ENCODE measurements around the gene KIAA1671. TPM values are rescaled to one million over a fixed set of nuclear protein-coding genes. Genes with fewer than 3 reads are reported as not detected.
A peak's percentile ranks its signal among the peaks of the same experiment; 100 is the strongest.

The KIAA1671 gene
- total RNA-seq, 1 donor from 2014 or later, result 14.5 TPM

- peaks cover 6% of the 10 kb centered on the region for H3K4me1 Mint-ChIP-seq
- DNase-seq (ENCODE audit: low read depth, low spot score), result no peak
- H3K9me3 Mint-ChIP-seq, result no peaks in the 10 kb centered on the region
- no peaks in the 10 kb centered on the region for H3K27me3 Mint-ChIP-seq (ENCODE audit: low read depth)
- peak overlapping the region; percentile 63 for H3K27ac Mint-ChIP-seq (ENCODE audit: unreplicated experiment)
- TF ChIP-seq CTCF (conservative IDR thresholded peaks at IDR 0.05), result no peak
- H3K36me3 Mint-ChIP-seq (ENCODE audit: low read depth), result no peaks in the 10 kb centered on the region
- no peak overlapping the region for H3K4me3 Mint-ChIP-seq
Measured at GRCh38 chr22:25064894-25065560, 112.5 kb downstream of the KIAA1671 start.

- no peak for TF ChIP-seq CTCF (conservative IDR thresholded peaks at IDR 0.05)
- H3K9me3 Mint-ChIP-seq, result no peaks in the 10 kb centered on the region
- H3K36me3 Mint-ChIP-seq (ENCODE audit: low read depth), result no peaks in the 10 kb centered on the region
- peaks cover 11% of the 10 kb centered on the region for H3K4me1 Mint-ChIP-seq
- DNase-seq (ENCODE audit: low read depth, low spot score), result no peak
- H3K27me3 Mint-ChIP-seq (ENCODE audit: low read depth), result no peaks in the 10 kb centered on the region
- H3K4me3 Mint-ChIP-seq, result no peak overlapping the region
- peak overlapping the region; percentile 19 for H3K27ac Mint-ChIP-seq (ENCODE audit: unreplicated experiment)
Measured at GRCh38 chr22:25066861-25067435, 114.4 kb downstream of the KIAA1671 start.

GRCh38 chr22:25067851-25068421 is 115.4 kb downstream of the KIAA1671 start:
- DNase-seq (ENCODE audit: low read depth, low spot score), result no peak
- Mint-ChIP-seq H3K36me3 (ENCODE audit: low read depth) (no peaks in the 10 kb centered on the region), H3K27me3 (ENCODE audit: low read depth) (no peaks in the 10 kb centered on the region), H3K27ac (ENCODE audit: unreplicated experiment) (no peak overlapping the region), H3K4me3 (no peak overlapping the region), H3K4me1 (peaks cover 5% of the 10 kb centered on the region), H3K9me3 (no peaks in the 10 kb centered on the region)
- no peak for TF ChIP-seq CTCF (conservative IDR thresholded peaks at IDR 0.05)

- H3K4me3 Mint-ChIP-seq, result no peak overlapping the region
- no peak for TF ChIP-seq CTCF (conservative IDR thresholded peaks at IDR 0.05)
- H3K9me3 Mint-ChIP-seq, result no peaks in the 10 kb centered on the region
- H3K27ac Mint-ChIP-seq (ENCODE audit: unreplicated experiment), result no peak overlapping the region
- H3K36me3 Mint-ChIP-seq (ENCODE audit: low read depth), result no peaks in the 10 kb centered on the region
- H3K27me3 Mint-ChIP-seq (ENCODE audit: low read depth), result no peaks in the 10 kb centered on the region
- no peak for DNase-seq (ENCODE audit: low read depth, low spot score)
- H3K4me1 Mint-ChIP-seq, result peaks cover 5% of the 10 kb centered on the region
Measured at GRCh38 chr22:25068707-25069106, 116.2 kb downstream of the KIAA1671 start.

GRCh38 chr22:25069426-25069757 is 116.9 kb downstream of the KIAA1671 start:
- Mint-ChIP-seq H3K4me1 (peaks cover 5% of the 10 kb centered on the region), H3K4me3 (no peak overlapping the region), H3K36me3 (ENCODE audit: low read depth) (no peaks in the 10 kb centered on the region), H3K27me3 (ENCODE audit: low read depth) (no peaks in the 10 kb centered on the region), H3K27ac (ENCODE audit: unreplicated experiment) (peak overlapping the region; percentile 10), H3K9me3 (no peaks in the 10 kb centered on the region)
- DNase-seq (ENCODE audit: low read depth, low spot score), result no peak
- no peak for TF ChIP-seq CTCF (conservative IDR thresholded peaks at IDR 0.05)

All from neural crest cell (in vitro differentiated cells).